Mammary epithelial cell (primary cell): ENCODE results near the gene BTRC.
"Not testable (repeated sequence)": the region's sequence is repeated elsewhere in the genome, so short reads cannot be mapped to it uniquely, and the experiment has no call there.

ENCODE experiments used
- EZH2 ChIP-seq: IDR thresholded peaks from 2 replicates; pipeline ENCODE4 v1.6.1; 2012; ENCODE audit warnings: low read length, inconsistent platforms, borderline replicate concordance
- TF ChIP-seq, protein P1 (sequence below), 2 donors: IDR thresholded peaks in 1 of 2; conservative IDR thresholded peaks in 1 of 2; 2 replicates each; pipeline ENCODE4 v1.5.1; 2011 to 2012; ENCODE audit warnings: inconsistent platforms in 2 of 2, low read length in 2 of 2, mild to moderate bottlenecking in 2 of 2, control low read depth in 1 of 2, low read depth in 1 of 2; ENCODE audit not compliant: insufficient read depth in 1 of 2; ENCODE audit errors: extremely low read depth in 1 of 2

- TF ChIP-seq EZH2: not testable (repeated sequence)
- TF ChIP-seq, protein P1, sequence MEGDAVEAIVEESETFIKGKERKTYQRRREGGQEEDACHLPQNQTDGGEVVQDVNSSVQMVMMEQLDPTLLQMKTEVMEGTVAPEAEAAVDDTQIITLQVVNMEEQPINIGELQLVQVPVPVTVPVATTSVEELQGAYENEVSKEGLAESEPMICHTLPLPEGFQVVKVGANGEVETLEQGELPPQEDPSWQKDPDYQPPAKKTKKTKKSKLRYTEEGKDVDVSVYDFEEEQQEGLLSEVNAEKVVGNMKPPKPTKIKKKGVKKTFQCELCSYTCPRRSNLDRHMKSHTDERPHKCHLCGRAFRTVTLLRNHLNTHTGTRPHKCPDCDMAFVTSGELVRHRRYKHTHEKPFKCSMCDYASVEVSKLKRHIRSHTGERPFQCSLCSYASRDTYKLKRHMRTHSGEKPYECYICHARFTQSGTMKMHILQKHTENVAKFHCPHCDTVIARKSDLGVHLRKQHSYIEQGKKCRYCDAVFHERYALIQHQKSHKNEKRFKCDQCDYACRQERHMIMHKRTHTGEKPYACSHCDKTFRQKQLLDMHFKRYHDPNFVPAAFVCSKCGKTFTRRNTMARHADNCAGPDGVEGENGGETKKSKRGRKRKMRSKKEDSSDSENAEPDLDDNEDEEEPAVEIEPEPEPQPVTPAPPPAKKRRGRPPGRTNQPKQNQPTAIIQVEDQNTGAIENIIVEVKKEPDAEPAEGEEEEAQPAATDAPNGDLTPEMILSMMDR (conservative IDR thresholded peaks at IDR 0.05 in 1 of 2, IDR thresholded peaks at IDR 0.05 in 1 of 2; ENCODE audit: extremely low read depth in 1 of 2, insufficient read depth in 1 of 2, low read depth in 1 of 2, low read length in 2 of 2): not testable (repeated sequence)
These were observed 68.0 kb downstream of the BTRC start for GRCh38 chr10:101421967-101422366.
